GM12874 (cell line): ENCODE results near the gene IPMK.

Experiments
- CTCF ChIP-seq: IDR thresholded peaks from 2 replicates; pipeline ENCODE4 v1.5.1; 2011; ENCODE audit warnings: low read depth, mild to moderate bottlenecking, control low read depth, low read length, moderate library complexity; ENCODE audit not compliant: insufficient read depth

IPMK gene

GRCh38 chr10:58153751-58154150 lies 113.9 kb downstream of the IPMK start:
- no peak for TF ChIP-seq CTCF

DNA sequence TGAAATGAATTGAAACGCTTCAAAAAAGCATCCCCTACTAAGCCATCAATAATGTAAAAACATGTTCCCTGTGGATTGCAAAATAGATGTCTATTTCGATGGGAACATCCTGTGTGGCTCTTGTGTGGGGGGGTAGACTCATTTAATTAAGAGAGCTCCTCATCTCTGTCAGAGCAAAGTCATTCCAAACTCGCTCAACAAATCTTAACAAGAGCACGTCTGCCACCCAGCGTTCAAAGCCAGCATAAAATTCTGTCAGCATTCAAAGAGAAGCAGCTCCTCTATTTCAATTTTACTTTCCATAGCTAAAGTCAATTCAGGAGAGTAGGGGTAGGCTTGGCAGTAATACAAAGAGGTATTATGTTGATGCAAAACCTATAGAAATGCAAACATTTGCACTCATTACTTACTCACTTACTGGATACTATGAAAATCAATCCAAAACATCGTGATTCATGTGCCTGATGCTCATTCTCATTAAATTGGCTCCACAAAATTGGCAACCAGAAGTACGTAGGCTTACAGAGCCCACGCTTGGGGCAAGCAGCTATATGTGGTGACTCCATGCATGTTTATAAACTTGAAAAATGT lies 114.9 kb downstream of the IPMK start:
- TF ChIP-seq CTCF, result peak; percentile 50

- no peak for TF ChIP-seq CTCF
These were observed 117.4 kb downstream of the IPMK start for GRCh38 chr10:58150290-58150689.

GRCh38 chr10:58143944-58144343 lies 123.8 kb downstream of the IPMK start:
- TF ChIP-seq CTCF, result no peak
